BE2C (cell line): ENCODE results near the gene PRMT1.
A peak's percentile ranks its signal among the peaks of the same experiment; 100 is the strongest.

Source experiments
- DNase-seq: peaks from one replicate; pipeline ENCODE4 v3.0.0-alpha.2; 2020
- H3K27me3 ChIP-seq: fragments of 250-450 bp; sonication (Bioruptor Pico); 2 replicates; pipeline ENCODE4 v1.5.1; 2020; ENCODE audit warnings: mild to moderate bottlenecking
- H3K36me3 ChIP-seq: fragments of 250-450 bp; sonication (Bioruptor Pico); 2 replicates; pipeline ENCODE4 v1.5.1; 2020; ENCODE audit warnings: mild to moderate bottlenecking
- H3K4me1 ChIP-seq: fragments of 250-450 bp; sonication (Bioruptor Pico); 2 replicates; pipeline ENCODE4 v1.5.1; 2020
- H3K4me3 ChIP-seq: 2 replicates; pipeline ENCODE4 v1.5.1; 2011; ENCODE audit warnings: low read depth, low read length
- H3K9me3 ChIP-seq: fragments of 250-450 bp; sonication (Bioruptor Pico); 2 replicates; pipeline ENCODE4 v1.5.1; 2020
- CTCF ChIP-seq: IDR thresholded peaks from 2 replicates; pipeline ENCODE4 v1.5.1; 2012; ENCODE audit warnings: mild to moderate bottlenecking, low read depth, low read length

Gene PRMT1

GRCh38 chr19:49680421-49681351, 3.6 kb downstream of the PRMT1 start:
- peak; percentile 96 for TF ChIP-seq CTCF
- Histone ChIP-seq H3K4me3 (peak overlapping the region; percentile 46), H3K36me3 (peaks cover 53% of the 10 kb centered on the region), H3K27me3 (no peaks in the 10 kb centered on the region), H3K4me1 (peaks cover 12% of the 10 kb centered on the region), H3K9me3 (no peaks in the 10 kb centered on the region)
- peak; percentile 98 for DNase-seq

GRCh38 chr19:49681830-49682229, 4.8 kb downstream of the PRMT1 start:
- H3K4me1 ChIP-seq, result peaks cover 12% of the 10 kb centered on the region
- DNase-seq, result no peak
- no peak for TF ChIP-seq CTCF
- H3K27me3 ChIP-seq, result no peaks in the 10 kb centered on the region
- peaks cover 61% of the 10 kb centered on the region for H3K36me3 ChIP-seq
- H3K9me3 ChIP-seq, result no peaks in the 10 kb centered on the region
- H3K4me3 ChIP-seq, result no peak overlapping the region

GRCh38 chr19:49682274-49682673, 5.2 kb downstream of the PRMT1 start:
- H3K4me1 ChIP-seq, result peaks cover 12% of the 10 kb centered on the region

GRCh38 chr19:49683814-49684250, 6.8 kb downstream of the PRMT1 start:
- Histone ChIP-seq H3K9me3 (no peaks in the 10 kb centered on the region), H3K36me3 (peaks cover 62% of the 10 kb centered on the region), H3K27me3 (no peaks in the 10 kb centered on the region), H3K4me3 (no peak overlapping the region), H3K4me1 (peaks cover 12% of the 10 kb centered on the region)
- DNase-seq, result no peak
- no peak for TF ChIP-seq CTCF

More at GRCh38 chr19:49682274-49682673, 5.2 kb downstream of the PRMT1 start:
- peaks cover 59% of the 10 kb centered on the region for H3K36me3 ChIP-seq
- no peaks in the 10 kb centered on the region for H3K27me3 ChIP-seq
- TF ChIP-seq CTCF, result no peak
- DNase-seq, result no peak
- H3K4me3 ChIP-seq, result no peak overlapping the region
- no peaks in the 10 kb centered on the region for H3K9me3 ChIP-seq

GRCh38 chr19:49684251-49684982, 7.3 kb downstream of the PRMT1 start:
- no peaks in the 10 kb centered on the region for H3K27me3 ChIP-seq
- H3K4me1 ChIP-seq, result peaks cover 12% of the 10 kb centered on the region
- peak; percentile 52 for DNase-seq
- H3K9me3 ChIP-seq, result no peaks in the 10 kb centered on the region
- TF ChIP-seq CTCF, result peak; percentile 62
- H3K4me3 ChIP-seq, result no peak overlapping the region
- H3K36me3 ChIP-seq, result peaks cover 62% of the 10 kb centered on the region
